Fibroblast of the conjunctiva (primary cell): ENCODE results near the gene TRAPPC2B.

Experiments used
- DNase-seq: peaks from one replicate; pipeline ENCODE4 v3.0.0-alpha.2; 2010; ENCODE audit warnings: low read depth

Gene TRAPPC2B

GRCh38 chr19:57362997-57363687, at the start of gene TRAPPC2B, which contains the start of gene ZNF547:
Gene TRAPPC2B (plus strand): TSS chr19:57363551. CDS start chr19:57364834, 1,283 bp downstream.
Gene ZNF547 (plus strand): TSS chr19:57363551. CDS start chr19:57368556, 5,005 bp downstream.
- peak; percentile 99 for DNase-seq

DNA sequence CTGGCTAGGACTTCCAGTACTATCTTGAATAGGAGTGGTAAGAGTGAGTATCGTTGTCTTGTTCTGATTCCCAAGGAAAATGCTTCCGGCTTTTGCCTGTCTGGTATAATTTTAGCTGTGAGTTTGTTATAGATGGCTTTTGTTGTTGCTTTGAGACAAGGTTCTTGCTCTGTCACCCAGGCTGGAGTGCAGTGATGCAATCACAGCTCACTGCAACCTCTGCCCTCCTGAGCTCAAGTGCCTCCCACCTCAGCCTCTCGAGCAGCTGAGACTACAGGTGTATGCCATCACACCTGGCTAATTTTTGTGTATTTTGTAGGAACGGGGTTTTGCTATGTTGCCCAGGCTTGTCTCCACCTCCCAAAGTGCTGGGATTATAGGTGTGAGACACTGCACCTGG, 49.2 kb upstream of the TRAPPC2B start:
- no peak for DNase-seq

DNA sequence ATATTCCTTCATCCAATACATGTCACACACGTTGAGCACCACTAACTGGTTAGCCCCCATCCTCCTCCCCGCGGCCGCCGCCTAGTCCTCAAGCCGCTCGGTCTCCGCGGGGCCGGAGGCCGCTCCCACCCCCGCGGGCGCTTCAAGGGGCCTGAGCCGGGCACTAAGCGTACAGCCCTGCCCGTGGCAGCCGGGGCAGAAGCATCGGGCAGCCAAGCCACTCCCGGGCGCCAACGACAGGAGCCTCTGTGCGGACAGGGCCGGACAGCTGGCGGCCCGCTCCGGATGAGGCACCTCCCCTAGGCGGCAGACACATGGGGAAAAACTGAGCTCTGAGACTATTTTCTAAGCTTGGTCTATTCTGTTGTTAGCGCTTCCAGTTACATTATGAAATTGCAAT, 45.8 kb upstream of the TRAPPC2B start:
- DNase-seq, result no peak

DNA sequence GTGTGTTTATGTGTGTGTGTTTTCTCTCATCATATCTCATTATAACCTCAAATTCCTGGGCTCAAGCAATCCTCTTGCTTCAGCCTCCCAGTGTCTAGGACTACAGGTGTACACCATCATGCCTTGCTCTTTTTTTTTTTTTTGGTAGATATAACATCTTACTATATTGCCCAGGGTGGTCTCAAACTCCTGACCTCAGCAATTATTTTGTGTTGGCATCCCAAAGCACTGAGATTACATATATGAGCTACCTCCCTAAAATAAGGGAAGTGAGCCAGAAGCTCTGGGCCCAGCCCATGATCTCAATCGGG, 43.5 kb upstream of the TRAPPC2B start:
- no peak for DNase-seq

DNA sequence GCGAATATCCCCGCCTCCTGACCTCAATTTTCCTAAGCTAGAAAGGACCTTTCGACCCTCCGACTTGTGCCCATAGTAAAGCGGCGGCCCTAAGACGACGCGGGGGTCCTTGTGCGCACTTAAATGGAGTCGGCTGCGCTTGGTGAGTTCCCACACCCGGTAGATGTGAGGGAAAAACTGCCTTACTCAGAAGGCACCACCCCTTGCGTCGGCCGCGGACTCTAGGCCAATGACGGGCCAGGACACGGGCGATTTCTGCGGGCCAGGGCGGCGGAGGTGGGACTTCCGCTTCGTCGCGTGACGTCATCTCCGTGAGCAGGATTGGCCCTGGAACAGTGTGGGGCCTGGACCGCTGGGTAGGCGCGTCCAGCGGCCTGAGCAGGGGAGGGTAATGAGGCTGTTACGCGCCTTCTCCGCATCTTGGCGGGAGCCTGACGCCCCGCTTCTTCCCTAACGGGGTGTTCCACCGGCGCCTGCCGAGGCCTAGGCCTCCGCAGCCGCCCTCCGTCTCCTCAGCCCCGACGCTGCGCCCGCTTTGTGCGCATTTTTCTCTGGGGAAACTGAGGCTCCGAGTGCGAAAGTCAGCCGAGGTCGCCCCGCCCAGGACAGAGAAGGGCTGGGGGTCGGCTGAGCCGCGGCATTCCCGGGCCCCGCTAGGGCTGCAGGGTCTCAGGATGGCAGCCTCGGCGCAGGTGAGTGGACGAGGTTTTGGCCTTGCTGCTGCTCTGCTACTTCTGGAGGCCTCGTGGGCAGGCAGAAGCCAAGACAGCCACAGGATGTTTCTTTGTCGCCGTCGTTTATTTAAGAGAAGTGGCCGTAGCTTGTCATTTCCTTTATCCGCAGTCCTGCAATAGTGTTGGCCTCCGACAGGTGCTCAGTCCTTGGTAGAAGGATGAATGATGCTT, 42.9 kb upstream of the TRAPPC2B start, which contains the start of gene ZNF543:
ZNF543 (plus strand) TSS at position 293 of the 905 bp plus-strand sequence; CDS start at position 675, 382 bp downstream.
- DNase-seq, result peak; percentile 88

GRCh38 chr19:57321116-57321515, 42.2 kb upstream of the TRAPPC2B start:
- DNase-seq, result no peak

DNA sequence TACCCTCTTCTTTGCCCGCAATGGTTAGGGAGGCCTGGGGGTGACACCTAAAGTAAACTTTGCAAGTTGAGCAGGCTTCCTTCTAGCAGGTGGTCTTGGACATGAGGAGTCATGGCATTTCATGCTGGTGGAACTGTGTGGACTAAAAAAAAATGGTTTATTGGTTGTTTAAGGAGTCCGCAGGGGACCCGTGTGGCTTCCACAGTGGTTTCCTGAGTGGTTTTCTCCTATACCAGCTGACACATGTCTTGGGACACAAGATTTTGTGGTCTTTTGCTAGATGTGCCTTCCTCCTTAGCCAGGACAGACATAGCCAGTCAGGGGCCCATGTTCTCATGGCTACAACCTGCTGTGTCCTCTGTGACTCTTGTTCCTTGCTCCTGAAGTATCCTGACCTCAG, 41.6 kb upstream of the TRAPPC2B start:
- DNase-seq, result no peak

DNA sequence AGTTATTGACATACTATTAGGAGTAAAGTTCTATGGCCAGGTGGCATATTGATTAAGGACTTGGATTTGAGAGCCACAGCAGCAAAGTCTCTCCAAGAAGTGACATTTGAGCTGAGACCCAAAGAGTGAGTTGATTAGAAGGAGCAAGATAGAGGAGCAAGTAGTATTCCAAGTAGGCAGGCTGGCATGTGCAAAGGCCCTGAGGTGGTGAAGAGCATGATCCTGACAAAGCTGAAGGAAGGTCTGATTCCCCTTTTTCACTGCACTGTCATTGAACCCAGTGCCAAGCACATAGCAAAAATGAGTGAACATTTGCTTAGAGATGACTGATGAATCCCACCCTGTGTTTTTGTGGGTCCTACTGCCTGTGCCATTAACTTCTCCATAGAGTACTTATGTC, 38.4 kb upstream of the TRAPPC2B start:
- no peak for DNase-seq

- DNase-seq, result no peak
These were observed 35.4 kb upstream of the TRAPPC2B start for GRCh38 chr19:57327993-57328392.

- no peak for DNase-seq
These were observed 29.2 kb upstream of the TRAPPC2B start for GRCh38 chr19:57334191-57334590.

DNA sequence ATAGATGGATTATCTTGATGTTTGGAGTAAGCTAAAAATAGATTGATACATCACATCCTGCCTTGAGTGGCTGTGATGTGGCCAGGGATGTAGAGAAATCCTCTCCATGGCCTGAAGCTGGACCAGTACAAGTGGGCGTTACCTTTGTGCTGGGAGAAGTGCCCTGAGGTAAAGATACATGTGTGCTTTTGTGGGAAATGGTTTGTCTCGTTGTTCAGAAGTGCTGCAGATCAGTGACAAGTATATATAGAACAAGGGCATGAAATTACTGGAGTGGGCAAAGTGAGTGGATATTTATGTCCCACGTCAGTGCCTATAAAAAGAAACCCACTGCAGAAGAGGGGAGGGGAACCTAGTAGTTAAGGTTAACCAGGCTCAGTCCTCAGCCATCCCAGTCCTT, 24.5 kb upstream of the TRAPPC2B start:
- DNase-seq, result no peak

DNA sequence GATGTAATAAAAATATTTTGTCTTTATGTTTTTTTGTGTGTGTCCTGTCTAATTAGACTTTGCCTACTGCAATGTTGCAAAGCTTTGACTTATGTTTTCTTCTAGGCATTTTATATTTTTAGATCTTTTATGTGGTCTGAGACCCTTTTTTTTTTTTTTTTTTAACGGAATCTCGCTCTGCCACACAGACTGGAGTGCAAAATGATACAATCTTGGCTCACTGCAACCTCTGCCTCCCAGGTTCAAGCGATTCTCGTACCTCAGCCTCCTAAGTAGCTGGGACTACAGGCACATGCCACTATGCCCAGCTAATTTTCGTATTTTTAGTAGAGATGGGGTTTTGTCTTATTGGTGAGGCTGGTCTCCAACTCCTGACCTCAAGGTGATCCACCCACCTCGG, 20.8 kb upstream of the TRAPPC2B start:
- DNase-seq, result no peak

DNA sequence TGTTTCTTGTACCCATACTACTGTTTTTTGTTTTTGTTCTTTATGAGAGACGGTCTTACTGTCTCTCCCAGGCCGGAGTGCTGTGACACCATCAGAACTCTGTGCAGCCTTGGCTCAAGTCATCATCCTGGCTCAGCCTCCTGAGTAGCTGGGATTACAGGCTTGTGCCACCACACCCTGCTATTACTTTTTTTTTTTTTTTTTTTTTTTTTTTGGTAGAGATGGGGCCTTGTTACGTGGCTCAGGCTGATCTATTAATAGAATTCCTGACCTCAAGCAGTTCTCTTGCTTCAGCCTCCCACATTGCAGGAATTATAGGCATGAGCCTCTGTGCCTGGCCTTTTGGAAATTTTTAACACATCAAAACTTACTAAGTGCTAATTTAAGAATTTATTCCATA, 15.2 kb upstream of the TRAPPC2B start:
- no peak for DNase-seq

DNA sequence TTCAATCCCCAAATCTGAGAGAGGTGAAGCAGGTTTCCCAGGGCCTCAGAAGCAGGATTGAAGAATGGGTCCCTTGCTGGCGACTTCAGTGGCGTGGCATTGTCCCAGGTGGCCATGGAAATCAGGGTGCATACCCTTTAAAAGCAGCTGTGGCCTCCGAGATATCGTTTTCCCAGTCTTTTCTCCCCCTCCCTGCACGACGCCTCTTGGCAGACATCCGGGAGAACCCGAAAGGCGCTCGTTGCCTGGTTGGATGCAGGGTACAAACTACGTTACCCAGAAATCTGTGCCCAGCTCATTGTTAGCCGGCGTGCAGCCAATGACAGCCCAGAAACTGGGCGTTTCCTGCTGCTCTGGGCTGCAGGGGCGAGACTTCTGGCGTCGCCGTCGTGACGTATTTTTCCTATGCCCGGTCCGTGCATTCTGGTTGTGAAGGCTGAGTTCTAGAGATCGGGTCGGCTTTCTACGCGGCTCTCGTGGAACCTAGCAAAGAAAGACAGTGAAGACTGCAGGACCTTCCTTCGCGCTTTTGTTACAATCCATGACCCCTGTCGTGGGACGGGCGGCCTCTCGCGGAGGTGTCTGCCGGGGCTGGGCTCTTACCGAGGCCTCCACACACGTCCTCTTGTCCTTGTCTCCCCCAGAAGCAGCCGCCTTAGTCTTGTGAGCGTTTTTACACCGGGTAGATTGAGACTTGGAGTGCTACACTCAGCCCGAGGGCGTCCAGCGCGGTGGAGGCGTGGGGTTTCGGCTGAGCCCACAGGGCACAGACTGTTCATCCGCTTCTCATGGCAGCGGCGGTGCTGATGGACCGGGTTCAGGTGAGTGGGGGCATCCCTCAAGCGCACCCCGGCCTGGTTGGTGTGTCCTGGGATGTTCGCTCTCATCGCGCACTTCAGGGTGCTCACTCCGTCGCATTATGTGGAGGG, 12.2 kb upstream of the TRAPPC2B start, which contains the start of gene ZNF304:
ZNF304 (plus strand) TSS at position 395 of the 929 bp plus-strand sequence; CDS start at position 789, 394 bp downstream.
- DNase-seq, result peak; percentile 87

DNA sequence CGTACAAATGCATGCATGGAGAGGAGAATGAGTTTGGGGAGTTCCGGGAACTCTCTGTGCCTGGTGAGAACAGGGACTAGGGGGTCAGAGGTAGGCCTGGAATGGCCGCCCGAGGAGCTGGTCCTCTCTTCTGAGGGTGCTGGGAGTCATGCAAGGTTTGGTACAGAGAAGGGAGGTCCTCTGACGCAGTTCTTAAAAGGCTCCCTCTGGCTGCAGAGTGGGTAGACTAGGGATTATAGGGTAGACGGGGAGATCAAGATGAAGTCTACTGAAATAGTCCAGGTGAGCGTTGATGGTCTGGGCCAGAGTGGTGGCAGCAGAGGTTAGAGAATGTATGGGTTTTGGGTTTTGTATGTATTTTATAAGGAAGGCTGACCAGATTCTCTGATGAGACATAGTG, 11.5 kb upstream of the TRAPPC2B start:
- DNase-seq, result no peak

DNA sequence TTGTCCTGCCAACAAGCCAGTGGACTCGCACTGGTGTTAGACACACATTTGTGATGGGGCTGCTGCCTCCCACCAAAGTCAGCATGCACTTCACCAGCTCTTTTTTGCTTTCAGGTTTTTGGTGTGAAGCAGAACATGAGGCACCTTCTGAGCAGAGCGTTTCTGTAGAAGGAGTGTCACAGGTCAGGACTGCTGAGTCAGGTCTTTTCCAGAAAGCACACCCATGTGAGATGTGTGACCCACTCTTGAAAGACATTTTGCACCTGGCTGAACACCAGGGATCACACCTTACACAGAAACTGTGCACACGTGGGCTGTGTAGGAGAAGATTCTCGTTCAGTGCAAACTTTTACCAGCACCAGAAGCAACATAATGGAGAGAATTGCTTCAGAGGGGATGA, 7.4 kb upstream of the TRAPPC2B start:
- DNase-seq, result no peak

GRCh38 chr19:57357406-57357805, 5.9 kb upstream of the TRAPPC2B start:
- DNase-seq, result no peak

- DNase-seq, result no peak
These were observed 4.1 kb upstream of the TRAPPC2B start for GRCh38 chr19:57359300-57359699.

GRCh38 chr19:57362419-57362818, 932 bp upstream of the TRAPPC2B start:
- no peak for DNase-seq

GRCh38 chr19:57363688-57364181, 384 bp downstream of the TRAPPC2B start:
- DNase-seq, result no peak

DNA sequence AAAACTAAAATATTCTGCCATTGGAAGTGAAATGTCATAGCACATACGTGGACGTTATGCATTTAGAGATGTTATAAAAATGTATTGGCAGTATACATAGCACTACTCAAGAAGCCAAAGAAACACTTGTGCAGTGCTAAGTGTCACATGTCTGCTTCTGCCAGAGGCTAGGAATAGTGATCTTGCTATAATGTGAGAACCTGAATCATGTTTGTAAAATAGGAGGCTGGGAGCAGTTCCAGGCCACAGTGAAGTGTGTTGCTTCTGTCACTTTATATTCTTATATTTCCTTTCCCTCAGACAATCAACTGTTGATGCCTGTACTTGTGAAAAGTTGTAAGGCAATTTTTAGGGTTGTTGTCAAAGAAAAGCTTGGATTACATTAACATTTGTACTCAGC, 3.4 kb downstream of the TRAPPC2B start:
- DNase-seq, result no peak

DNA sequence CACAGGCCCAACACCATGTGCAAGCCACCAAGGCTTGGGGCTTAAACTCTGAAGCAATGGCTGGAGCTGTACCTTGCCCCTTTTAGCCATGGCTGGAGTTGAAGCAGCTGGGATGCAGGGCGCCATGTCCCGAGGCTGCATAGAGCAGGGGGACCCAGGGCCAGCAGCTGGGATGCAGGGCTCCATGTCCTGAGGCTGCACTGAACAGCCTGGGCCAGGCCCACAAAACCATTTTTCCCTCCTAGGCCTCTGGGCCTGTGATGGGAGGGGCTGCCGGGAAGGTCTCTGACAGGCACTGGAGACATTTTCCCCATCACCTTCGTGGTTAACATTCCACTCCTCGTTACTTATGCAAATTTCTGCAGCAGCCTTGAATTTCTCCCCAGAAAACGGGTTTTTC, 10.8 kb downstream of the TRAPPC2B start:
- DNase-seq, result no peak
